Measurements from ENCODE around the gene NFIX.

- TF ChIP-seq POLR2A (IDR thresholded peaks at IDR 0.05) (no peak), CTCF (IDR thresholded peaks at IDR 0.05) (no peak)
Measured at GRCh38 chr19:13135068-13136062, 140.1 kb downstream of the NFIX start.

All from sigmoid colon (tissue), 3 donors.